Activated CD8-positive, alpha-beta T cell treated with anti-CD3 and anti-CD28 coated beads for 36 hours (primary cell): ENCODE measurements around the gene CAPN3. TPM values are rescaled to one million over a fixed set of nuclear protein-coding genes. Genes with fewer than 3 reads are reported as not detected.
A peak's percentile ranks its signal among the peaks of the same experiment; 100 is the strongest.
"Not testable (repeated sequence)": the region's sequence is repeated elsewhere in the genome, so short reads cannot be mapped to it uniquely, and the experiment has no call there.

Experiments used
- ATAC-seq: fragments of 200-7000 bp; cut with Tn5 transposase; one replicate; pipeline ENCODE4 v1.10.0; 2021; ENCODE audit warnings: mild to moderate bottlenecking, moderate library complexity
- CTCF ChIA-PET: fragments of 350-600 bp; sonication (Branson Sonifier 250); formaldehyde crosslinking; loops from one replicate; lab custom pipeline; 2021; ENCODE audit warnings: antibody characterized with exemption; lab: Charles Lee
- POLR2A ChIA-PET: fragments of 350-600 bp; sonication (Branson Sonifier 250); formaldehyde crosslinking; loops from one replicate; lab custom pipeline; 2021; ENCODE audit warnings: antibody characterized with exemption; lab: Charles Lee
- DNase-seq: peaks from one replicate; pipeline ENCODE4 v3.0.0-alpha.2; 2020
- H3K27ac Mint-ChIP-seq: one replicate; pipeline ENCODE4 v1.8.0; 2021; ENCODE audit warnings: mild to moderate bottlenecking, mixed read lengths
- H3K27me3 Mint-ChIP-seq: one replicate; pipeline ENCODE4 v1.8.0; 2021; ENCODE audit warnings: mixed read lengths
- H3K36me3 Mint-ChIP-seq: one replicate; pipeline ENCODE4 v1.8.0; 2021; ENCODE audit warnings: low read depth, mixed read lengths
- H3K4me1 Mint-ChIP-seq: one replicate; pipeline ENCODE4 v1.8.0; 2021; ENCODE audit warnings: low read depth, mixed read lengths
- H3K4me3 Mint-ChIP-seq: one replicate; pipeline ENCODE4 v1.8.0; 2021; ENCODE audit warnings: mild to moderate bottlenecking, moderate library complexity, mixed read lengths
- H3K9me3 Mint-ChIP-seq: one replicate; pipeline ENCODE4 v1.8.0; 2021; ENCODE audit warnings: mixed read lengths
- intact Hi-C: fragments of 100-400 bp; cut with micrococcal nuclease; formaldehyde crosslinking; loops from one replicate; pipeline ENCODE4 v1.10.0; 2022
- total RNA-seq, 2 experiments: library from RNA; stranded (reverse); gene quantifications; one replicate each; pipeline ENCODE4 v1.2.3, GENCODE V29; 2021
- TF ChIP-seq, protein P1 (sequence below): fragments of 200-600 bp; IDR thresholded peaks from one replicate; pipeline ENCODE4 v1.8.0; 2022; ENCODE audit warnings: antibody characterized with exemption, mild to moderate bottlenecking

CAPN3 gene
- total RNA-seq, result 1 to 10 TPM; 3.3 to 3.5 TPM

DNA sequence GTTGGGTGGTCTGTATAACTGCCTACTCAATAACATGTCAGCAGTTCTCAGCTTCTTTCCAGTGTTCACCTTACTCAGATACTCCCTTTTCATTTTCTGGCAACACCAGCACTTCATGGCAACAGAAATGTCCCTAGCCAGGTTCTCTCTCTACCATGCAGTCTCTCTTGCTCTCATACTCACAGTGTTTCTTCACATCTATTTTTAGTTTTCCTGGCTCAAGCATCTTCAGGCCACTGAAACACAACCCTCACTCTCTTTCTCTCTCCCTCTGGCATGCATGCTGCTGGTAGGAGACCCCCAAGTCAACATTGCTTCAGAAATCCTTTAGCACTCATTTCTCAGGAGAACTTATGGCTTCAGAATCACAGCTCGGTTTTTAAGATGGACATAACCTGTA, at the start of gene CAPN3:
Gene CAPN3, plus strand, starts transcription at position 253 of the 400 bp plus-strand sequence. CDS start 305 bp downstream, outside the sequence.
- ChIA-PET POLR2A (interaction anchor here (0.8 kb wide), 1 partner anchor 80 kb away, joined by 3 read pairs; no protein-coding TSS in a partner anchor), CTCF (no interaction called here)
- Mint-ChIP-seq H3K4me1 (no peaks in the 10 kb centered on the region), H3K9me3 (no peaks in the 10 kb centered on the region), H3K27ac (no peak within 1 kb of the TSS), H3K27me3 (no peaks in the 10 kb centered on the region), H3K4me3 (no peak within 1 kb of the TSS), H3K36me3 (no peaks in the 10 kb centered on the region)
- intact Hi-C loops, result no loop called here
- DNase-seq (no peak), ATAC-seq (no peak)
- TF ChIP-seq, protein P1, sequence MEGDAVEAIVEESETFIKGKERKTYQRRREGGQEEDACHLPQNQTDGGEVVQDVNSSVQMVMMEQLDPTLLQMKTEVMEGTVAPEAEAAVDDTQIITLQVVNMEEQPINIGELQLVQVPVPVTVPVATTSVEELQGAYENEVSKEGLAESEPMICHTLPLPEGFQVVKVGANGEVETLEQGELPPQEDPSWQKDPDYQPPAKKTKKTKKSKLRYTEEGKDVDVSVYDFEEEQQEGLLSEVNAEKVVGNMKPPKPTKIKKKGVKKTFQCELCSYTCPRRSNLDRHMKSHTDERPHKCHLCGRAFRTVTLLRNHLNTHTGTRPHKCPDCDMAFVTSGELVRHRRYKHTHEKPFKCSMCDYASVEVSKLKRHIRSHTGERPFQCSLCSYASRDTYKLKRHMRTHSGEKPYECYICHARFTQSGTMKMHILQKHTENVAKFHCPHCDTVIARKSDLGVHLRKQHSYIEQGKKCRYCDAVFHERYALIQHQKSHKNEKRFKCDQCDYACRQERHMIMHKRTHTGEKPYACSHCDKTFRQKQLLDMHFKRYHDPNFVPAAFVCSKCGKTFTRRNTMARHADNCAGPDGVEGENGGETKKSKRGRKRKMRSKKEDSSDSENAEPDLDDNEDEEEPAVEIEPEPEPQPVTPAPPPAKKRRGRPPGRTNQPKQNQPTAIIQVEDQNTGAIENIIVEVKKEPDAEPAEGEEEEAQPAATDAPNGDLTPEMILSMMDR, result no peak

DNA sequence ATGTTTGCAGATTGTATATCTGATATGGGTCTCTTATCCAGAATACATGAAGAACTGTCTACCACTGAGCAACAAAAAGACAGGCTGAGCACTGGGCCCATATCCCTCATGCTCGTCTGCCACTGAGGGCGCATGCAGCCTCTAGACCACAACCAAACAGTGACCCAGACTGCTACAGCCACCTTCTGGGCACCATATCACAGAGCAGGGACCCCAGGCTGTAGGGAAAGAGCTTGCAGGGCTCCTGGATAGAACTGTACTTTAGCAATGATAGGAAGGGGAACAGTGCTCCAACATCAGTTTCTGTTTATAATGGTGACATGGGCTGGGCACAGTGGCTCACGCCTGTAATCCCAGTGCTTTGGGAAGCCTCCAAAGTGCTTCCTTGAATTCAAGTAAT, 45.8 kb upstream of the CAPN3 start:
- intact Hi-C loops, result no loop called here
- Mint-ChIP-seq H3K4me1 (peaks cover 5% of the 10 kb centered on the region), H3K27me3 (no peaks in the 10 kb centered on the region), H3K27ac (no peak overlapping the region), H3K9me3 (no peaks in the 10 kb centered on the region), H3K36me3 (peaks cover 20% of the 10 kb centered on the region), H3K4me3 (no peak overlapping the region)
- TF ChIP-seq, protein P1, result no peak
- no peak for ATAC-seq
- CTCF ChIA-PET, result no interaction called here
- DNase-seq, result no peak
- POLR2A ChIA-PET, result interaction anchor here (0.6 kb wide), 1 partner anchor 780 kb away, joined by 3 read pairs; no protein-coding TSS in a partner anchor

DNA sequence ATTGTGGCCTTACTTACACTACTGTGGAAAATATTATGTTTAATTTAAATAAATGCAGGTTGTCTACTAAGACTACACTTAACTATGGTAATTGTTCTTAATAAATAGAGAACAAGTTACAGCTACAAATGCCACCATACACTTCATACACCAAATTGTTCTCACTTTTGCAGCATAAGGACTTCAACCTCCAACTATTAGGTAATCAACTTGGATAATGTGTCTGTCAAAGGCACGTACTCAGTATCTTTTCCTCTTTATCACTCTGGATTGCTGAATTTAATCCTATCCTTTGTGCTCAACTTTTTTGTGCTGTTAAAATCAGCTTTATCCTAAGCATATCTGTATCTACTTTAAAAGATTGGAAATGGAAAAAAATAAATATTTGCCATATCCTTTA, 44.5 kb upstream of the CAPN3 start:
- peaks cover 19% of the 10 kb centered on the region for H3K36me3 Mint-ChIP-seq
- no peaks in the 10 kb centered on the region for H3K9me3 Mint-ChIP-seq
- DNase-seq (no peak), ATAC-seq (no peak)
- no peak overlapping the region for H3K27ac Mint-ChIP-seq
- TF ChIP-seq, protein P1, result no peak
- intact Hi-C loops, result no loop called here
- POLR2A ChIA-PET, result no interaction called here
- H3K4me3 Mint-ChIP-seq, result no peak overlapping the region
- H3K4me1 Mint-ChIP-seq, result peaks cover 5% of the 10 kb centered on the region
- H3K27me3 Mint-ChIP-seq, result no peaks in the 10 kb centered on the region
- CTCF ChIA-PET, result no interaction called here

DNA sequence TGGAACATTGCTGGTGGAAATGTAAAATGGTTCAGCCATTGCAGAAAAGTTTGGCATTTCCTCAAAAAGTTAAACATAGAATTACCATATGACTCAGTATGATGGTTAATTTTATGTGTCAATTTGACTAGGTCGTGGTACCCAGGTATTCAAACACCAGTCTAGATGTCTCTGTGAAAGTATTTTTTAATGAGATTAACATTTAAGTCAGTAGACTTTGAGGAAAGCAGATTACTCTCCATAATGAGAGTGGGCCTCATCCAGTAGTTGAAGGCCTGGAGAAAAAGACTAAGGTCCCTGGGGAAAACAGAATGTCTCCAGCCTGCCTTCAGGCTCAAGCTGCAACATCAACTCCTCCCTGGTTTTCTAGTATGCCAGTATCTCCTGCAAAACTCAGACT, 43.8 kb upstream of the CAPN3 start:
- ChIA-PET POLR2A (no interaction called here), CTCF (no interaction called here)
- TF ChIP-seq, protein P1, result no peak
- peak; percentile 24 for ATAC-seq
- H3K4me1 Mint-ChIP-seq, result peaks cover 5% of the 10 kb centered on the region
- intact Hi-C loops, result no loop called here
- H3K27me3 Mint-ChIP-seq, result no peaks in the 10 kb centered on the region
- peaks cover 16% of the 10 kb centered on the region for H3K36me3 Mint-ChIP-seq
- no peak for DNase-seq
- H3K4me3 Mint-ChIP-seq, result no peak overlapping the region
- H3K27ac Mint-ChIP-seq, result no peak overlapping the region
- H3K9me3 Mint-ChIP-seq, result no peaks in the 10 kb centered on the region

DNA sequence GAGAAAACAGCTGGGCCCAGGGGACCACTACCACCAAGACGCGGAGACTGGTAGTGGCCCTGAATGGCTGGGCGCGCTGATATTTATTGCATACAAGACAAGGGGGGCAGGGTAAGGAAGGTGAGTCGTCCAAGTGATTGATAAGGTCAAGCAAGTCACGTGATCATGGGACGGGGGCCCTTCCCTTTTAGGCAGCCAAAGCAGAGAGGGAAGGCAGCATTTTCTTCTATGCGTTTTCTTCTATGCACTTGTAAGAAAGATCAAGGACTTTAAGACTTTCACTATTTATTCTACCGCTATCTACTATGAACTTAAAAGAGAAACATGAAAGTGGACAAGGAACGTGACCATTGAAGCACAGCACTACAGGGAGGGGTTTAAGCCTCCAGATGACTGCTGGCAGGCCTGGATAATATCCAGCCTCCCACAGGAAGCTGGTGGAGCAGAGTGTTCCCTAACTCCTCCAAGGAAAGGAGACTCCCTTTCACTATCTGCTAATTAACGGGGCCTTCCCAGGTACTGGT, 43.0 kb upstream of the CAPN3 start:
- intact Hi-C loops, ATAC-seq, H3K4me3 Mint-ChIP-seq, H3K27ac Mint-ChIP-seq, H3K4me1 Mint-ChIP-seq, H3K9me3 Mint-ChIP-seq, POLR2A ChIA-PET, CTCF ChIA-PET, DNase-seq, H3K27me3 Mint-ChIP-seq: not testable (repeated sequence)
- peaks cover 13% of the 10 kb centered on the region for H3K36me3 Mint-ChIP-seq
